GM21423 (cell line): ENCODE measurements around the gene HIC1.

Experiments
- ATAC-seq: cut with Tn5 transposase; IDR thresholded peaks from one replicate; pipeline ENCODE4 v1.9.1; 2021; ENCODE audit warnings: mild to moderate bottlenecking, moderate library complexity; ENCODE audit not compliant: unreplicated experiment

Gene HIC1

DNA sequence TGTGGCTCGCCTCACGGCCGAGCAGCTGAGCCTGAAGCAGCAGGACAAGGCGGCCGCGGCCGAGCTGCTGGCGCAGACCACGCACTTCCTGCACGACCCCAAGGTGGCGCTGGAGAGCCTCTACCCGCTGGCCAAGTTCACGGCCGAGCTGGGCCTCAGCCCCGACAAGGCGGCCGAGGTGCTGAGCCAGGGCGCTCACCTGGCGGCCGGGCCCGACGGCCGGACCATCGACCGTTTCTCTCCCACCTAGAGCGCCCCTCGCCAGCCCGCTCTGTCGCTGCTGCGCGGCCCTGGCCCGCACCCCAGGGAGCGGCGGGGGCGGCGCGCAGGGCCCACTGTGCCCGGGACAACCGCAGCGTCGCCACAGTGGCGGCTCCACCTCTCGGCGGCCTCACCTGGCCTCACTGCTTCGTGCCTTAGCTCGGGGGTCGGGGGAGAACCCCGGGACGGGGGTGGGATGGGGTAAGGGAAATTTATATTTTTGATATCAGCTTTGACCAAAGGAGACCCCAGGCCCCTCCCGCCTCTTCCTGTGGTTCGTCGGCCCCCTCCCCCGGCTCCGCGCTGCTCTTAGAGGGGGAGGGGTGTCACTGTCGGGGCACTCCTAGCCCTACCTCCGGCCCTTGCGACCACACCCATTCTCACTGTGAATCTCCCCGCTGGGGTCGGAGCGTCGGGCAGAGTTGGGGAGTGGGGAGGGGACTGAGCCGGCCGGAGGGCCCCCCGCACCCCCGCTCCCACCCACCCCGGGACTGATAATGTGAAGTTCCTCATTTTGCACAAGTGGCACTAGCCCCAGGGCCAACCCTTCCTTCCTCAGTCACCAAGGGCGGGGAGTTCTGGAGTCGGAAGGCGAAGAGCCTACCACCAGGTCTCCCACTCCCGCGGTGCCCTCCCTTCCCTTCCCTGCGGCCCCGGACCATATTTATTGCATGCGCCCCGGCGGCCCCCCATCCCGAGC lies 4.0 kb downstream of the HIC1 start:
- ATAC-seq: no peak

DNA sequence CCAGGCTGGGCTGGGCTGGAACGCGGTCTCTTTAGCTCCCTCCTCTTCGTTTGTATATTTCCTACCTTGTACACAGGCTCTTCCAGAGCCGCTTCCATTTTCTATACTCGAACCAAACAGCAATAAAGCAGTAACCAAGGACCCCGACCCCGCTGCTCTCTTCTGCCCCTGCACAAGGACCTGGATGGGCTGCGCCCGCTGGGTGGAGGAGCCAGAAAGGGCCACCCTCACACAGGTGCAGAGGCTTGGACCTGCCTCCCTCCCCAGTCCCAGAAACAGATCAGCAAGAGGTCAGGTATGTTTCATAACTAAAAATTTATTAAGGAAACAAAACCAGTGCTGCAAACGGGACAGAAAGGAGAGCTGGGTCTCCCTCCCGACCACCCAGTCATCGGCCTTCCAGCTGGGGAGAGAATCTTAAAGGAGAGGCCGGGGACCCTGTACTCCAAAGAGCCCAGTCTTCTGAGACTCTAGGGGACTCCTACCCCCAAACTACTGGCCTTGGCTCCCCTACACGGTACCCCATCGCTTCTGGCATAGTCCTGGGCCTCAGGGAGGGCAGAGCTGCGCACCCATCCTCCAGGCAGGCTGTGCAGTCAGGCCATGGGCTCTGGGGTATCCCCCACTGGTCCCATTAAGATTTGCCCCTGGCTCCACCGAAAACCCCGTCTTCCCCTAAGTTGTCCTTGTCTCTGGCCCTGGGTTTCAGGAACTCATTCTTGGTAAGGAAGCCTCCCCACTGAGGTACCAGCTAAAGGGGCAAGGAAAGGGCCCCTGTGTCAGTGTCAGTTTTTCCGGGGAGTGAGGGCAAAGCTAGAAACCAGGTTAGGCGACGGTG lies 4.9 kb downstream of the HIC1 start:
- ATAC-seq: no peak

GRCh38 chr17:2060385-2060658 lies 5.4 kb downstream of the HIC1 start:
- ATAC-seq: no peak

- no peak for ATAC-seq
Measured at GRCh38 chr17:2060681-2061440, 6.0 kb downstream of the HIC1 start.

DNA sequence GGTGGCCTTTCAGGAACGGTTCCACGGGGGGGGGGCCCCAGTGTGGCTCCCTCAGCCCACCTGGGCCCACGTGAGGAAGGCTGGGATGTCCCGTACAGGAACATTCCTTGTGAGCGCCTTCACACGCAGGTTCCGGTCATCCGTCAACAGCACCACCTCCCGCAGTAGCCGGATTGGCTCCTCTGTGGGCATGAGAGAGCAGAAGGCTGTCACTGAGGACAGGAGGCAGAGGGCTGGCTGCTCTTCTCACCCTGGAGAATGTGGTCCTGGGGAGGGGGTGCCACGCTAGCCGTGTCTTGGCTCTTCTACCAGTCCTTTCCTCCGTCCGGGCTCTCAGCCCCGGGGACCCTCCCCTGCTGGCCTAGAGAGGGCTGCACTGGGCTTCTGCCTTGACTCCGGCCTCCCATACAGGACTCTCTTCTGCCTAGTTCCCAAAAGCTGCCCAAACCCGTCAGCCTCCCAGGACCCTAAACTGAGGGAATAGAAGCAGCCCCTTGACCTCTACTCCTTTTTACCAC lies 6.6 kb downstream of the HIC1 start:
- no peak for ATAC-seq

- ATAC-seq: no peak
Measured at GRCh38 chr17:2062571-2063183, 7.8 kb downstream of the HIC1 start.

DNA sequence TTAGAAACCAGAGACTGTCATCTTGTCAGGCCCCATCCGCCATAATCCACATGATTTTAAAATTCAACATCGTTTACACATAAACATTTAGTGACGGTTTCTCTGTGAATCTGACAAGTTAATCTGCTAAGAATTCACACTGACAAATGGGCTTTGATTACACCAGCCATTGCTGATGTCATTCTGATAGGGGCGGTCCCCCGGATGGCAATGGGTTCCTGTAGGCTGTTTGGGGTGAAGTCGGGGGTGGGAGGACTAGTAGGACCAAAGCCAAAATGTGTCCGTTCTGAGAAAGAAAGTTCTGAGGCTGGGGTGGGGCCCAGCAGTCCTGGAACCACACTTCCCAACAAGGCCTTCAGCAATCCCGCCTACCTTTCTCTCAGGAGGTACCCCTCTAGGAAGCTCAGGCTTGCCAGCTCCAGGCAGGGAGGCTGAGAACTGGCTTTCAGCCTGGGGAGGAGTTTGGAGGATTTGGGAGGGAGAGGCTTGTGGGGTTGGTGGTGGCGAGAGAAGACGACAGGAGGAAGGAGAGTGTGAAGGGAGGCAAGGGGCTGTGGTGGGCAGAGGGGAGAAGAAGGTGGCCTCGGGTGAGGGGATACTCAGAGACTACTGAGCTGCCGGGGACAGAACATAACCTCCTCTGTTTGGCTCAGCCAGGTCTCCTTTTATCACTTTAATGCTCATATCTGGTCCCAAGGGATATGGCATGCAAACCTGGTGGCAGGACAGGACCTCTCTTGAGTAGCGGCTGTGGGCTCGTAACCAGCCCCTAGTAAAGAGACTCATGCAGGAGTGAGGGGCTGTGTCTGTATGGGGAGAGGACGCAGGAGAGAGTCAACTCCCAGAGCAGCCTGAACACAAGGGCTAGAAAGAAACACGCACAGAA lies 8.6 kb downstream of the HIC1 start:
- ATAC-seq: no peak

DNA sequence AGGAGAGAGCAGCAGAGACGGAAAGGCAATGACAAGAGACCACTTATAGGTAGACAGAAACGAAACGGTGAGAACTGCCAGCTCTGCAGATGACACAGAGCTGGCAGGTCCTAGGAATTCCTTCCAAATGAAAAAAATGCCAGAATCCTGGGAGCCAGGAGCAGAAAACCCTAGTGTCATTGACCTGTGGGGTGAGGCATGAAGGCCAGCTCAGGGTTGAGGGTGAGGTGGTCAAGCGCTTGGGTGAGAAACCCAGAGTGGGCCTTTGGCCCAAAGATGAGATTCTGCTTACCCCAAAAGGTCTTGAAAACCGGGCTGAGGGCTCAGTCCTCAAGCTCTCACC lies 9.2 kb downstream of the HIC1 start:
- ATAC-seq: no peak

- ATAC-seq: no peak
Measured at GRCh38 chr17:2064520-2064971, 9.6 kb downstream of the HIC1 start.

DNA sequence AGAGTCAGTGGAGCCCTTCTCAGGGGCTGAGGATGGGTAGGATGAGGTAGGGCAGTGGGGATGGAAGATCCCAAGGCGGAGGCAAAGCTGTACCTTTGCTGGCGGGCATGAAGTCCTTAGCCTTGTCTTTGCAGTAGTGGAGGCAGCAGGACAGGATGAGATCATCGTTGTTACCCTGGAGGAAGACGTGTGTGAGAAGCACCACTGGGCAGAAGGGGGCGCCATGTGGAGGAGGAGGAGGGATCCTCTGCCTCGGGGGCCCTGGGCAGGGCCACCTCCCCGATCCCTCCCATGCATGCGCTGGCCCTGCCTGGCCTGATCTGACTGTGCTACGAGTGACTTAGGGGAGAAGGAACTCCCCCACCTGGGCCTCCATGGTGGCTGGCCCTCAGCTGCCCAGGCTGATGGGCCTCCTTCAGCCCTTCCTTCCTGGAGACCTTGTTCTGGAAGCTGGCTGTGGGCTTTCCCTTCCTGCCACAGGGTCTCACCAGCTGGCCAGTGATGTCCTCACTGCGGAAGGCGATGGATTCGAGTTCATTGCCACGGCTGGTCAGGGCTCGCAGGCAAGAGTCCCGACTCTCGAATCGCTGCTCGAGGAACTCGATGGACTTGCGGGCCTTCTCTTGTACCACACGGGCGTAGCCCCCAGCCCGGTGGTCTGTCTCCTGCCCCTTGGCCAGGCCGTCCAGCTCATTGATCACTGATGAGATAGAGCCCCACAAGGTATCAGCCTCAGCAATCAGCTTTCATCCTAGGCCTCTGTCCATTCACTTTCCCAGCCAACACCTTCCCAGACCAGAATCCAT lies 10.3 kb downstream of the HIC1 start:
- ATAC-seq: no peak

GRCh38 chr17:2065949-2066400 lies 11.1 kb downstream of the HIC1 start:
- no peak for ATAC-seq

DNA sequence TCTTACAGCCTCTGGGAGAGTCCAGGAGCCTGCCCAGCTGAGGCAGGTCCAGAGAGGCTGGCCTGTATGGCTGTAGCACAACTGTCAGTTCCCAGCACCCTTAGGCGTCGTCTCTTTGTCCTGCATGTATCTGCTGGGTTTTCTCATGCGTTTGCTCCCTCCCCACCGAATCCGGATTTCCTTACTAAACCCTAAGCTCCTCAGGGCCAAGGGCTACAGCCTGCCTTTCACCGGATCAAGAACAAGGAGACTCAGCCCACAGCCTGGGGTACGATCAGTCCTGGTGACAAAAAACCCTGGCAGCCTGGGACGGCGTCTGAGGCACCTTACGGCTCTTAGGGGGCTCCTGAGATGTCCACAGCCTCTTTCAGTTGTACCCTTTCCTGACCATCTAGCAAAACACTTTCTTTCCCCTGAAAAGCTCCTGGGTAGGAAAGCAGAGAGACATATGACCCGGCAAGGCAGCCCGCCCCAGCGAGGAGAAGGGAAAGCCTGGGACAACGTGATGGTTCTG lies 12.2 kb downstream of the HIC1 start:
- ATAC-seq: no peak

DNA sequence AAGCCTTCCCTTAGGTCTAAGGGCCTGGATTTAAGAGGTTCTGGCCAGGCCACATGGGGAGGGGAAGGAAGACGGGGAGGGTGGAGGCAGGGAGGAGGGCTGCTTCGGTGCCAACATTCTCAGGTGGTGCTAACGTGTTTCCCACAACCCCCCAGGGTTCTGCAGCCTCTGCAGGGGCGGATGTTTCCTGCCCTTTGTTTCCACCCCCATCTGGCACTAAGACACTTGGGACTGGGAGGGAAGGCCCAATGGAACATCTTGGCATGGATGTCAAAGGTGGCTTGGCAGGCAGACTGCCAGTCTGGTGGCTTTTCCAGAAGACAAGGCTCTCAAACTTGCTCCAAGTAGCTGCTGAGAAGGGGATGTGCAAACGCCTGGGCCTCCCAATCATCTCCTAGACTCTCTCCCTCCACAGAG lies 12.7 kb downstream of the HIC1 start:
- no peak for ATAC-seq

GRCh38 chr17:2068031-2068518 lies 13.2 kb downstream of the HIC1 start:
- ATAC-seq: no peak

GRCh38 chr17:2068519-2069051 lies 13.7 kb downstream of the HIC1 start:
- ATAC-seq: no peak

- ATAC-seq: peak; percentile 78
Measured at GRCh38 chr17:2070241-2071023, 15.5 kb downstream of the HIC1 start.

- no peak for ATAC-seq
Measured at GRCh38 chr17:2071024-2071385, 16.1 kb downstream of the HIC1 start.
